HepG2 (cell line): Measurements from ENCODE around the gene ZNF771. TPM values are rescaled to one million over a fixed set of nuclear protein-coding genes. Genes with fewer than 3 reads are reported as not detected.

Experiments
- AGO2 ChIP-seq: fragments of 200-400 bp; formaldehyde crosslinking; optimal IDR thresholded peaks from 2 replicates; pipeline ENCODE3; 2017; ENCODE audit warnings: mild to moderate bottlenecking, low read depth, low read length, moderate library complexity
- NR2C2 ChIP-seq: sonication (generic); formaldehyde crosslinking; IDR thresholded peaks from 2 replicates; pipeline ENCODE4 v1.4.0; 2020; ENCODE audit warnings: missing genetic modification reagents, mild to moderate bottlenecking, moderate library complexity, borderline replicate concordance
- PTBP1 ChIP-seq: fragments of 200-400 bp; formaldehyde crosslinking; IDR thresholded peaks from 2 replicates; pipeline ENCODE4 v1.6.1; 2018; ENCODE audit warnings: low read length, low read depth; ENCODE audit not compliant: poor library complexity, severe bottlenecking
- THAP7 ChIP-seq: sonication (generic); formaldehyde crosslinking; IDR thresholded peaks from 2 replicates; pipeline ENCODE4 v1.8.1; 2023; ENCODE audit warnings: mild to moderate bottlenecking, missing genetic modification reagents
- UBTF ChIP-seq: sonication (generic); formaldehyde crosslinking; IDR thresholded peaks from 2 replicates; pipeline ENCODE4 v1.4.0; 2020; ENCODE audit warnings: mild to moderate bottlenecking, missing genetic modification reagents
- ZBTB1 ChIP-seq: sonication (generic); formaldehyde crosslinking; IDR thresholded peaks from 2 replicates; pipeline ENCODE4 v1.4.0; 2020; ENCODE audit warnings: missing genetic modification reagents, borderline replicate concordance
- ZNF546 ChIP-seq: sonication (generic); formaldehyde crosslinking; conservative IDR thresholded peaks from 2 replicates; pipeline ENCODE4 v1.8.1; 2023; ENCODE audit warnings: mild to moderate bottlenecking, missing genetic modification reagents
- ZNF776 ChIP-seq: sonication (generic); formaldehyde crosslinking; IDR thresholded peaks from 2 replicates; pipeline ENCODE4 v1.4.0; 2020; ENCODE audit warnings: mild to moderate bottlenecking, missing genetic modification reagents
- ZNF788 ChIP-seq: sonication (generic); formaldehyde crosslinking; IDR thresholded peaks from 2 replicates; pipeline ENCODE4 v1.5.0; 2020; ENCODE audit warnings: mild to moderate bottlenecking, missing genetic modification reagents, borderline replicate concordance
- ZNF891 ChIP-seq: sonication (generic); formaldehyde crosslinking; IDR thresholded peaks from 2 replicates; pipeline ENCODE4 v1.5.0; 2020; ENCODE audit warnings: mild to moderate bottlenecking, missing genetic modification reagents
- polyA plus RNA-seq, 8 experiments: library from polyadenylated mRNA; depleted of rRNA in 3 of 8; stranded (reverse) in 7 of 8; unstranded in 1 of 8; fragments of >200 nt; fragmentation: Illumina TruSeq in 4 of 8; extraction: Trizol in 4 of 8; gene quantifications; 2 replicates each; pipeline versions ENCODE4 v1.2.1 to v1.2.3, GENCODE V29; 2011 to 2016; ENCODE audit warnings: low read depth in 4 of 8, missing spikeins in 1 of 8, mixed read lengths in 1 of 8; ENCODE audit not compliant: insufficient read depth in 1 of 8
- total RNA-seq, 5 experiments: library from RNA; depleted of rRNA; stranded (reverse); fragments of >200 nt; fragmentation: Illumina TruSeq; extraction: Trizol; gene quantifications; 2 replicates each; pipeline ENCODE4 v1.2.3, GENCODE V29; 2016; ENCODE audit warnings: low read depth in 1 of 5

The ZNF771 gene
- total and polyA plus RNA-seq, 2 of the 13 experiments (the other 11 are each of a cell fraction or from before 2014, with no cell fraction given), result 5.0 to 11.8 TPM

GRCh38 chr16:30369091-30369937, 38.1 kb upstream of the ZNF771 start (continued):
- TF ChIP-seq NR2C2 (CRISPR knock-in tag), result 0 out of 2 replicates have a peak, but pooled peaks have one; percentile 16
- TF ChIP-seq ZBTB1 (CRISPR knock-in tag), result 0 out of 2 replicates have a peak, but pooled peaks have one; percentile 8
- TF ChIP-seq THAP7 (CRISPR knock-in tag), result peak; percentile 83; the same call in 1 of the 2 replicates
- TF ChIP-seq PTBP1, result peak; percentile 64
- 0 out of 2 replicates have a peak, but pooled peaks have one; percentile 12 for TF ChIP-seq ZNF788 (CRISPR knock-in tag)
- peak; percentile 42; the same call in 1 of the 2 replicates for TF ChIP-seq ZNF546 (CRISPR knock-in tag)
- TF ChIP-seq ZNF776, result peak; percentile 42; the same call in 1 of the 2 replicates
- TF ChIP-seq AGO2, result peak; percentile 61
- peak; percentile 58 for TF ChIP-seq UBTF (CRISPR knock-in tag)
- peak; percentile 10; the same call in 1 of the 2 replicates for TF ChIP-seq ZNF891 (CRISPR knock-in tag)
